SIG-M5 treated with dmso at 0.1 percent for 504 hours (cell line): ENCODE results near the gene NTPCR.
"Not testable (repeated sequence)": the region's sequence is repeated elsewhere in the genome, so short reads cannot be mapped to it uniquely, and the experiment has no call there.

ENCODE experiments used
- DNase-seq: peaks from one replicate; lab custom pipeline; 2025; ENCODE audit not compliant: unreplicated experiment; lab: John Stamatoyannopoulos, UW

NTPCR gene

GRCh38 chr1:232983375-232983774 is 33.0 kb downstream of the NTPCR start:
- no peak for DNase-seq

DNA sequence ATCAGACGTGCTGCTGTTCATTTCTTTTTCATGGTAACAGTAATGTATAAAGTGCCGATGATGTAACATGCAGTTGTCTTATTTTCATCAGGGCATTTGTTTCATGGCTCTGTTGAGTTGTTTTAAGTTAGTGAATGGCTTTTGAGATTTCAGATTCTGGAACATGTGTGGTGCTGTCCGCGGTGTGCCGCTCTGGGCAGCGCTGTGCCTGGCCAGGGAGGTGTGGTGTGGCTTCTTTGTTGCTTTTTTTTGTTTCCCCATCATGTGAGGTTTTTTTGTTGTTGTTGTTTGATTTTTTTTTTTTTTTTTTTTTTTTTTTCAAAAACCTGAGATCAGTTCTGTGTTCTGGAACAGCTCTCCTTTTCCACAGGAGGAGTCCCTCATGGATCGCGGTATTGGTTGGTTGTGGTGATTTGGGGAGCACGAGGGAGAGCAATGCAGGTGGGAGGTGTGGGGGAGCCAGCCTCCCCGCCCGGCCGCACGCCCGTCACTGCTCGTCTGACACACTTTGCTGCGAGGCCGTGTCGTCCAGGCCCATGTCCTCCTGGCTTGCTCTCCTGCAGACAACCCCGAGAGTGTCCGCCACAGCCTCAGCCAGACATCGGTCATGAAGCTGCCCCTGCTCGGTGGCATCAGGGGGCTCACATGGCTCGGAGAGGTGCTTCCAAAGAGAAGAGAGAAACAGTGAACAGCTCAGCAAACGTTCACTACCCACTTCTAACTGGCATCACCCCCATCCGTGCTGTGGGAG is 33.6 kb downstream of the NTPCR start:
- DNase-seq, result no peak

- no peak for DNase-seq
Measured at GRCh38 chr1:232984577-232985425, 34.4 kb downstream of the NTPCR start.

- DNase-seq, result no peak
Measured at GRCh38 chr1:232985882-232986526, 35.6 kb downstream of the NTPCR start.

DNA sequence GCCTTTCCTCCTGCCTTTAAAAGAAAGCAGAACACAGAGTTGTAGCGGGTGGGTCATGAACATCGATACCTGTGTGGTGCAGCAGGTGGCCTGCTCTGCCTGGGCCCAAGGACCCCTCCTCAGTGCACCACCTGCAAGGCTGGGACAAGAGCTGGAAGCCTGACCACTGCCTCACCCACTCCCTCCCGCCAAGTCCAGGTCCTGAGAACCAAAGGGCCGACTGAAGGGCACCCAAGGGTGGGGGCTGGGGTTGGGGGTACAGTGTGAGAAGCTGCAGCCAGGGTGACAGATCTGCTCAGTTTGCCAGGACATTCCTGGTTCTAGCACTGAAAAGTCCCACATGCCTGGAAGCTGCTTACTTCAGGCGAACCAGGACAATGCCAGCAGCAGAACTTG is 36.1 kb downstream of the NTPCR start:
- no peak for DNase-seq

GRCh38 chr1:232987046-232987773 is 36.8 kb downstream of the NTPCR start:
- DNase-seq, result peak; percentile 8

- DNase-seq, result no peak
Measured at GRCh38 chr1:232987774-232988140, 37.3 kb downstream of the NTPCR start.

- no peak for DNase-seq
Measured at GRCh38 chr1:232988572-232989040, 38.2 kb downstream of the NTPCR start.

DNA sequence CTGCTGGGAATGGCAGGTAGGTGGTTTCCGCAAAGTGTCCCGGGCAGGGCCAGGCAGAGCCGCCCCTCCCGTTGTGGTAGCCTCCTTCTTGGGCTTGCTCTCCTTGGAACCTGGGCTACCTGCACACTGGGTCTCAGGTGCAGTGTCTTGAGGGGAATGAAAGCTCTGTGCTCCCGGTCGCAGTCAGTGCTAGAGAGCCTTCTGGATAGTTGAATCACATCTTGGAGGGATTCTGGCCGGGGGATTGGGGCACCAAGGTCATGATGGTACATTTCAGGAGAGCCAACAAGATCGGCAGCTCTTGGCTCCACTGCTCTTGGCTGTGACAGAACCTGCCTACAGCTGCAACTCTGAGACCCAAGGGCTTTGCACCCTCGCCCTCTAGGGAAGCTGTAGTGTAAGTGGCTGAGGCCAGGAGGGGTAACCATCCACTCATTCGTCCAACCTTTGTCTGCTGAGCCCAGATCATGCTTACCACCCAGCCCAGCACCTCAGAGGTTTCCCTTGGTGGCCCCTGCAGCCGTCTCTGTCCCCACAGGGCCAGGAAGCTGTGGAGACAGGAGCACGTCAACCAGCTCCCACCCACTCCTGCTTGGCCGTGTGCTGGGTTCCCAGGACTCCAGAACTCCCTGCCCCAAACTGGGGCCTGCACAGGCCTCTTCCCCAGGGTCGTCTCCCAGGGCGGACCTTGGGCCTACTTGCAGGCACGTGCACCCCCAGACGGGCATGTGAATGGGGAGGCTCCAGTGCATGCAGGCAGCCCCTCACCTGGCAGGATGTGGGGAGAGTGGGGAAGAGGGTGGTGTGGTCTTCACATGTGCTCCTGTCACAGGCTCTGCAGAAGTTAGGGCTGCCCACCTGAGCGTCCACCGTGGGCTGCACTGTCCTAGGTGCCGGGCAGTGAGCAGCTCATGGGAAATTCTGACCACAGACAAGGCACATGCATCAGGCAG is 40.0 kb downstream of the NTPCR start:
- no peak for DNase-seq

DNA sequence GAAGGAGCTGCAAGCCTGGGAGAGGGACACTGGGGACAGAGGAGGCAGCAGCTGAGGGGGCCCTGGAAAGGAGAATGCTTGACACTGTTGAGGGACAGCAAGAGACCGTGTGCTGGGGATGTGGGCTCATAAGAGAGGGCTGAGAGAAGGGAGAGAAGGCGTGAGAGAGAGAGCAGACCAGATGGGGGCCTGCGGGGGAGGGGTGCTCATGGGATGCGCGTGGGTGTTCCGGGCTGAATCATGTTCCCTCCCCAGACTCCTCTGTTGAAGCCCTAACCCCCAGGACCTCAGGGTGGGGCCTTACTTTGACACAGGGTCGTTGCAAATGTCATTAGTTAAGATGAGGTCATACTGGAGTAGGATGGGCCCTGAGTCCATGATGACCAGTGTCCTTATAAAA is 40.8 kb downstream of the NTPCR start:
- DNase-seq, result no peak

GRCh38 chr1:232992227-232992626 is 41.8 kb downstream of the NTPCR start:
- DNase-seq, result no peak

GRCh38 chr1:232993555-232993954 is 43.1 kb downstream of the NTPCR start:
- DNase-seq, result no peak

- no peak for DNase-seq
Measured at GRCh38 chr1:232995189-232995588, 44.8 kb downstream of the NTPCR start.

- DNase-seq, result no peak
Measured at GRCh38 chr1:232996143-232996542, 45.7 kb downstream of the NTPCR start.

- DNase-seq, result no peak
Measured at GRCh38 chr1:232998138-232998537, 47.7 kb downstream of the NTPCR start.

DNA sequence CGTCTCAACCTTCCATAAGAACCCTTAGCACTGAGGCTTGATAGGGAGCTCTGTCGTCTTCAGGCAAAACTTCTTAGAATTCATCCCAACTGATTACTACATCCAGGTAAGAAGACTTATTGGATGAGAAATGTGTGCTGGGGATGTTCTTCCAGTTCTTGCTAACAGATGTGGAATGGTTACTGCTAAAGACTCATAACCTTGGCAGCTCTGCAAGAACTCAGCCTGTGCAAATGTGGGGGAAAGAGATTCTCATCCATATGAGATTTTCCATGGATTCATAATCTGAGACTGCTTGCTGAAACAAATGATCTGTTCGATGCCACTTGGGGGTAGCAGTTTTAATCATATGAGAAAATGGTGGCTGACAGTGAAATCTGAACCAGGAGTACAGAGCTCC is 48.2 kb downstream of the NTPCR start:
- DNase-seq, result no peak

- no peak for DNase-seq
Measured at GRCh38 chr1:232999956-233000625, 49.7 kb downstream of the NTPCR start.

GRCh38 chr1:233003638-233004037 is 53.2 kb downstream of the NTPCR start:
- DNase-seq, result not testable (repeated sequence)

DNA sequence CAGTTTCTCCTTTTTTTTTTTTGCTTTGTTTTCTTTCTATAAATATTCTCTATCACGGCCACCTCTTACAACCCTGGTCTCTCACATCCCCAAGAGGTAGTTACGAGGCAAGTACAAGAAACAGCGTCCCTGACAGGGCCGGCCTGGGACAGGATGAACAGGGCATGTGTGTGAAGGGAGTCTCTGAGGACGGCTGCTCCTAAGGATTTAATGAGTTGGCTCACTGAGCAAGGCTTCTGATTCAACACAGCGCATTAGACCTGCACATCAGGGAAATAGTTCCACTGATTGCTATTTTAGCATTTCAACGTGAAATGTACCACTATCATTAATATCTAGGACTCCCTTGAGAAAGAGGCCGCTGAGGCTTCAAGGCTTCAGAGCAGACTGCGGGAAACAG is 54.0 kb downstream of the NTPCR start:
- no peak for DNase-seq
